Activated CD8-positive, alpha-beta T cell treated with anti-CD3 and anti-CD28 coated beads, Interleukin-2, amount 10 ng/mL, durations not matched to agents 7 days and 5 days (primary cell): ENCODE results near the gene NOXO1. TPM values are rescaled to one million over a fixed set of nuclear protein-coding genes. Genes with fewer than 3 reads are reported as not detected.

Experiments
- ATAC-seq: fragments of 150-1000 bp; cut with Tn5 transposase; one replicate; pipeline ENCODE4 v1.10.0; 2021; ENCODE audit warnings: moderate library complexity
- CTCF ChIA-PET: fragments of 350-600 bp; sonication (Branson Sonifier 250); formaldehyde crosslinking; loops from one replicate; lab custom pipeline; 2021; ENCODE audit warnings: antibody characterized with exemption; lab: Charles Lee
- POLR2A ChIA-PET: fragments of 350-600 bp; sonication (Branson Sonifier 250); formaldehyde crosslinking; loops from one replicate; lab custom pipeline; 2021; ENCODE audit warnings: antibody characterized with exemption; lab: Charles Lee
- DNase-seq: peaks from one replicate; pipeline ENCODE4 v3.0.0-alpha.2; 2020
- H3K27ac Mint-ChIP-seq: one replicate; pipeline ENCODE4 v1.8.0; 2021; ENCODE audit warnings: mild to moderate bottlenecking, mixed read lengths
- H3K27me3 Mint-ChIP-seq: one replicate; pipeline ENCODE4 v1.8.0; 2021; ENCODE audit warnings: low read depth, mixed read lengths
- H3K36me3 Mint-ChIP-seq: one replicate; pipeline ENCODE4 v1.8.0; 2021; ENCODE audit warnings: low read depth, mixed read lengths
- H3K4me1 Mint-ChIP-seq: one replicate; pipeline ENCODE4 v1.8.0; 2021; ENCODE audit warnings: low read depth, mixed read lengths
- H3K4me3 Mint-ChIP-seq: one replicate; pipeline ENCODE4 v1.8.0; 2021; ENCODE audit warnings: mild to moderate bottlenecking, mixed read lengths
- H3K9me3 Mint-ChIP-seq: one replicate; pipeline ENCODE4 v1.8.0; 2022; ENCODE audit warnings: mixed read lengths; ENCODE audit not compliant: insufficient read depth
- total RNA-seq, 2 experiments: library from RNA; stranded (reverse); gene quantifications; one replicate each; pipeline ENCODE4 v1.2.3, GENCODE V29; 2021

Gene NOXO1
- total RNA-seq, 2 experiments from 2014 or later: not detected

DNA sequence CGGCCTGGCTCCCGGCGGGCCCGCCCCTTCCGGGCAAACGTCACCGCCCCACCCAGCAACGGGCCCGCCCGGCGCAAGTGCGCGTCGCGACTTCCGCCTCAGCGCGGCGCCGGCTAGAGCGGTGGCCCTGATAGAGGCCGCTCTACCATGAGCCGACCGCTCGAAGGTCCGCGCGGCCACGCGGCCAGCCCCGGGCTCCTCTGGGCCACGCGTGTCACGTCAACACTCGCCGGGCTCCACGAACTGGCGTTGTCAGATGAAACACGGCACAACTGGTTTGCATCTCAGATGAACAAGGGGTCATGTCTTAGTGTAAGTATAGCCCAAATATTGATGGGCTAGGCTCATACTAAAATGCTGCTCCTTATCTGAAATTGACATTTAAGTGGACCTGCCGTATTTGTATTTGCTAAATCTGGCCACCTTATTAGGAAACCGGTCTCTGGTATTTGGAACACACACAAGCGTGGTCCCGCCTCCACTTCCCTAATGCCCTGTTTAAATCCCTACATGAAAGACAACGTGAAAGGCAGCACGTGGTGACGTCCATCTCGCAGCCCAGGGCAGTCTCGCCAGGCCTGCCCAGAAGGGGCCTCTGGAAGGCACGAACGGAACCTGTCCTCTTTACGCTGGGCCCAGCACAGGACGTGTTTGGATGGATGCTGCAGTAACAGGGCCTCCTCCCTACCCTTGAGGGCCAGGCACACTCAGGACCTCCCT lies 28.7 kb upstream of the NOXO1 start, which contains the start of gene ZNF598:
TSS of gene ZNF598 (minus strand) at position 31 of the 720 bp plus-strand sequence.
- no peaks in the 10 kb centered on the region for H3K9me3 Mint-ChIP-seq
- ATAC-seq: peak; percentile 92
- H3K4me1 Mint-ChIP-seq: peaks cover 35% of the 10 kb centered on the region
- ChIA-PET CTCF (no interaction called here), POLR2A (interaction anchor here (1.2 kb wide), 1 partner anchor 17 kb away, joined by 4 read pairs; no protein-coding TSS in a partner anchor)
- peak; percentile 83 for DNase-seq
- peak within 1 kb of the TSS; percentile 90 for H3K27ac Mint-ChIP-seq
- peaks cover 24% of the 10 kb centered on the region for H3K36me3 Mint-ChIP-seq
- peak within 1 kb of the TSS; percentile 84 for H3K4me3 Mint-ChIP-seq
- no peaks in the 10 kb centered on the region for H3K27me3 Mint-ChIP-seq

DNA sequence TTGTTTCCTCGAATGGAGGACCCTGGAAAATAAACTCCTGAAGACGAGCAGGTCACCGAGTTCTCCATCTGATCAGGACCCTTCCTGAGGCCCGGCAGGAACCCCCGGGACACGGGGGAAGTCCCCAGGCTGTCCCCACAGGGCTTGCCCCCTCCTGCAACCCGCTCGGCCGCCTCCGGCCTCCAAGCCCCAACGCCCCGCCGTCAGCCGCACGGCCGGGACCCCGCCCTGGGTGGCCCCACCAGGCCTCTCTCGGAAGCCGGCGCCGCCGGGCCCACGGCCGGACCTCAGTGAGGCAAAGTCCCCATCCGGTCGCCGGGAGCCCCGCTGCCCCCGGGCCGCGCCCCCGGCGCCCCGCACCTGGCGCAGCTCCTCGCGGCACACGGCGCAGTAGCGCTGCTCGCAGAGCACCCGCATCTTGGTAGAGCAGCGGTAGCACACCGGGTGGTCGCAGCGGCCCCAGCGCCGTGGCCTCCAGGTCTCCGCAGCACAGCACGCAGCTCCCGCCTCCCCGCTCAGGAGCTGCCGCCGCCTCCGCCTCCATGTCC lies 28.0 kb upstream of the NOXO1 start:
- Mint-ChIP-seq H3K27ac (peak overlapping the region; percentile 88), H3K36me3 (peaks cover 26% of the 10 kb centered on the region), H3K27me3 (no peaks in the 10 kb centered on the region), H3K9me3 (no peaks in the 10 kb centered on the region), H3K4me1 (peaks cover 37% of the 10 kb centered on the region), H3K4me3 (peak overlapping the region; percentile 84)
- DNase-seq: peak; percentile 33
- peak; percentile 59 for ATAC-seq
- CTCF ChIA-PET: interaction anchor here (0.7 to 2.5 kb wide), 3 partner anchors 13 to 142 kb away, joined by 3 to 12 read pairs (median 3); no protein-coding TSS in a partner anchor
- POLR2A ChIA-PET: interaction anchor here (0.6 to 2.2 kb wide), 7 partner anchors 16 to 197 kb away, joined by 3 to 16 read pairs (median 4); partner anchors contain the start of genes NTHL1, TRAF7 and TSC2

DNA sequence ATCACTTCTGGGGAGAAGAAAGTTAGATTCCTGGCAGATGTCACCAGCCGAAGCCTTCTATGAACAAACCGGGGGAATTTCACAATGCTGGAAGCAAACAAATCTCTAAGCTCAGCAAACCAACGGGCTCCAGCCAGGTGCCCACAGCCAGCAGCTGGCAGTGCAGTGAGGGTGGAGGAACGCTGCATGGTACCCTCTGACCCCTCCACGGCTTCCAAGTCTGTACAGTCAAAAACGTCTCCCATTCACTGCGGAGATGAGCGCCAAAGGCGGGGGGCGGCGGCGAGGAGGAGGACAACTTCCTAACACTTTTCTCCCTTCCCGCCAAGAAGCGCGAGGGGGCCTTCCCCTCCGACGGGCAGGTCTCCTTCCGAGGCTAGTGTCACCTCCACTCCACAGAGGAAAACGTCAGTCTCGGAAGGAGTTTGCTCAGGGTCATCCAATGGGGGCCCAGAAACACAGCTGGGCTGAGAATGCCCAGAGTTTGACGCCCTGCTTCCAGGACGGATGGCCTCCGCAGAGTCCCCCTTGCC lies 27.4 kb upstream of the NOXO1 start:
- ChIA-PET POLR2A (interaction anchor here (0.6 to 2.2 kb wide), 7 partner anchors 16 to 198 kb away, joined by 3 to 16 read pairs (median 4); partner anchors contain the start of genes NTHL1, TRAF7 and TSC2), CTCF (interaction anchor here (0.7 to 2.5 kb wide), 6 partner anchors 8 to 143 kb away, joined by 3 to 12 read pairs (median 4); no protein-coding TSS in a partner anchor)
- Mint-ChIP-seq H3K36me3 (peaks cover 26% of the 10 kb centered on the region), H3K27me3 (no peaks in the 10 kb centered on the region), H3K4me3 (peak overlapping the region; percentile 84), H3K4me1 (peaks cover 41% of the 10 kb centered on the region), H3K9me3 (no peaks in the 10 kb centered on the region), H3K27ac (peak overlapping the region; percentile 88)
- DNase-seq (peak; percentile 59), ATAC-seq (peak; percentile 7)

DNA sequence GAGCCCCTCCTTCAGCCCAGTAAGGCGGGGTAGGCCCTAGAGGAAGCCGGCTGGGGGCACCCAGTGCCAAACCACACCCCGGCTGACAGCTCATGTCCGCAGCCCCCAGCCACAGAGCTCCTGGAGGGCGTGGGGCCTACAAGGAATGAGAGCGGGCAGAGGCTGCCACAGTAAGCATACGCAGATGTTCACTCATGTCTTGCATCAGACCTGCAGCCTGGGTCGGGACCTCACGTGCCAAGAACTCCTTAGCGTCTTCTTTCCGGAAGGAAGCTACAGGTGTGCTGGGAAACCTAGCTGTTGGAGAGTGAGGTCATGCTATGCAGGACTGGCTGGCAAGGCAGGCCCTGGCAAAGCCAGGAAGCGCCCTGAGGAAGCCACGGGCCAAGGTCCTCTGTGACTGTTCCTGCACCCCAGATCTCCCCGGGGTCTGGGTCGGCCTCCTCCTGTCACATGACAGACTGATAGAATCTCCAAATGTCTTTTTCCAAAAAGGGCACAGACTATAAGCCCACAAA lies 26.8 kb upstream of the NOXO1 start:
- ChIA-PET POLR2A (interaction anchor here (1.1 to 2.2 kb wide), 3 partner anchors 40 to 198 kb away, joined by 3 to 16 read pairs (median 5); partner anchors contain the start of genes NTHL1, TRAF7 and TSC2), CTCF (interaction anchor here (0.7 to 2.5 kb wide), 6 partner anchors 8 to 147 kb away, joined by 3 to 12 read pairs (median 4); no protein-coding TSS in a partner anchor)
- peak overlapping the region; percentile 88 for H3K27ac Mint-ChIP-seq
- H3K4me1 Mint-ChIP-seq: peaks cover 41% of the 10 kb centered on the region
- H3K4me3 Mint-ChIP-seq: peak overlapping the region; percentile 84
- no peak for ATAC-seq
- no peaks in the 10 kb centered on the region for H3K27me3 Mint-ChIP-seq
- H3K36me3 Mint-ChIP-seq: peaks cover 26% of the 10 kb centered on the region
- DNase-seq: peak; percentile 47
- no peaks in the 10 kb centered on the region for H3K9me3 Mint-ChIP-seq

DNA sequence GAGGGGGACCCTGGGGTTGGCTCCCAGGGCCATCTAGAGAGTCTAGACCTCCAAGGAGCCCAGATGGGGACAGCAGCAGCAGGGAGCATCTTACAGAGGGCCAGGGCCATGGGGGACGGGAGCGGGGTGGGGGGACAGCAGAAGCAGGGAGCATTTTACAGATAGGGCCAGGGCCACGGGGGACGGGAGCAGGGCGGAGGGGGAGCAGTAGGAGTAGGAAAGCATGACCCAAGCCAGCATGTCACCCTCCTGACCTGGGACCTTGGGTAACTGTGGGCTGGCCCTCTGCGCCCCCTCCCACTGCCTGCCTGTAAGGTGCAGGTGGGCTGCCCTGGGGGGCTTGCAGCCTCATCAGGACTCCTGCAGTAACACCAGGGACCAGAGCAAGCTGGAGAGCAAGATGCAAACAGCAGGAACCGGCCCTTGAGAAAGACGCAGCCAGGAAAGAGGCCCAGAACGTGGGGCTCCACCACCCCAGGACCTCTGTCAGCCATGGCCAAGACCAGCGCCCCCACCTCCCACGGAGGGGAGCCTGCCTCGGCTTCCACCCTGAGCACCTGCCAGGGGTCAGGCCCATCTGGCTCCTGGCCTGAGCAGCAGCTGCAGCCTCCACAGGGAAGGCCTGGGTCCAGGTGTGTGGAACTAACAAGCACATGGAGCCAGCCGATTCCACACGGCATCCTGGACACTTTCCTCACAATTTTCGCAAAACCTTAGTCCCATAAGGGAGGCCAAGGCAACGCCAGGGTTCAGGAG lies 26.0 kb upstream of the NOXO1 start:
- no peak for ATAC-seq
- Mint-ChIP-seq H3K27ac (peak overlapping the region; percentile 88), H3K4me1 (peaks cover 41% of the 10 kb centered on the region), H3K27me3 (no peaks in the 10 kb centered on the region), H3K9me3 (no peaks in the 10 kb centered on the region), H3K4me3 (peak overlapping the region; percentile 84), H3K36me3 (peaks cover 29% of the 10 kb centered on the region)
- ChIA-PET POLR2A (interaction anchor here (2.2 kb wide), 1 partner anchor 40 kb away, joined by 5 read pairs; the partner anchor contains the start of genes NTHL1 and TSC2), CTCF (interaction anchor here (0.7 to 2.5 kb wide), 6 partner anchors 9 to 148 kb away, joined by 3 to 12 read pairs (median 4); no protein-coding TSS in a partner anchor)
- DNase-seq: no peak

DNA sequence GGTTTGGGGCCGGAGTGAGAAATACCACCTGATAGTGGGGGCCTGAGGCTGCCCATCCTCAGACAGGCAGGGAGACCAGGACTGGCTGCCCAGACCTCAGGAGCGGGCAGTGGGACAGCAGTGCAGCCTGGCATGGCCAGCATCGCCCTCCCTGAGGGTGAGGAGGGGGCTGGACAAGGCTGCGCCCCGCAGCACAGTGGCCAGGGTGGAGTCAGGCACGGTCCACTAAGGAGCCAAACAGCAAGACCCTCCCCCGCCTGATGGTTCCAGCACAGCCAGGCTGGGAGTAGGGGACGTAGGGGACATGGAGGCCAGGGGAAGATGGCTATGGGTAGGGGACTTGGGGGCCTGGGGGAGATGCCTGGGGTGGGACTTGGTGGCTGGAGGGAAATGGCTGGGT lies 25.0 kb upstream of the NOXO1 start:
- ATAC-seq: no peak
- Mint-ChIP-seq H3K27me3 (no peaks in the 10 kb centered on the region), H3K36me3 (peaks cover 32% of the 10 kb centered on the region), H3K4me3 (peak overlapping the region; percentile 10), H3K4me1 (peaks cover 41% of the 10 kb centered on the region), H3K27ac (peak overlapping the region; percentile 74), H3K9me3 (no peaks in the 10 kb centered on the region)
- ChIA-PET CTCF (no interaction called here), POLR2A (no interaction called here)
- no peak for DNase-seq

DNA sequence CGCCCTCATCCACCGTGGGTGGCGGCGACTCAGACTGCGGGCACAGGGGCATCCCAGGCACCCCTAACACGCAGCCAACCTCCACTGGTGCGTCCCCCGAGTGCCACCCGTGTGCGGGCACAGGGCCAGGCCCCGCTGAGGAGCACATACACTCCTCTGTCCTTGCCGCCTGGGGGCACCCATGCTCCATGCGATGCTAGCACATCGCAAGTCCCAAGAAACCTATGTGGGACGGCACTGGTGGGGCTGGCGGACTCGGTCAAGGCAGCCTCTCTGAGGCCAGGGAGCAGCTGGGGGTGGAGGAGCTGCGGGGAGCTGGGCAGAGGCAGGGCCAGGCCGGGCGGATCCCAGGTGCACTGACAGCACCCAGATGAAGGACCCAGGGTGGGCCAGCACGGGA lies 24.4 kb upstream of the NOXO1 start:
- Mint-ChIP-seq H3K36me3 (peaks cover 37% of the 10 kb centered on the region), H3K27me3 (no peaks in the 10 kb centered on the region), H3K4me3 (no peak overlapping the region), H3K9me3 (no peaks in the 10 kb centered on the region), H3K27ac (peak overlapping the region; percentile 74), H3K4me1 (peaks cover 41% of the 10 kb centered on the region)
- POLR2A ChIA-PET: interaction anchor here (0.5 kb wide), 1 partner anchor 35 kb away, joined by 3 read pairs; no protein-coding TSS in a partner anchor
- DNase-seq (no peak), ATAC-seq (no peak)
- CTCF ChIA-PET: interaction anchor here (2.3 kb wide), 1 partner anchor 134 kb away, joined by 41 read pairs; no protein-coding TSS in a partner anchor

DNA sequence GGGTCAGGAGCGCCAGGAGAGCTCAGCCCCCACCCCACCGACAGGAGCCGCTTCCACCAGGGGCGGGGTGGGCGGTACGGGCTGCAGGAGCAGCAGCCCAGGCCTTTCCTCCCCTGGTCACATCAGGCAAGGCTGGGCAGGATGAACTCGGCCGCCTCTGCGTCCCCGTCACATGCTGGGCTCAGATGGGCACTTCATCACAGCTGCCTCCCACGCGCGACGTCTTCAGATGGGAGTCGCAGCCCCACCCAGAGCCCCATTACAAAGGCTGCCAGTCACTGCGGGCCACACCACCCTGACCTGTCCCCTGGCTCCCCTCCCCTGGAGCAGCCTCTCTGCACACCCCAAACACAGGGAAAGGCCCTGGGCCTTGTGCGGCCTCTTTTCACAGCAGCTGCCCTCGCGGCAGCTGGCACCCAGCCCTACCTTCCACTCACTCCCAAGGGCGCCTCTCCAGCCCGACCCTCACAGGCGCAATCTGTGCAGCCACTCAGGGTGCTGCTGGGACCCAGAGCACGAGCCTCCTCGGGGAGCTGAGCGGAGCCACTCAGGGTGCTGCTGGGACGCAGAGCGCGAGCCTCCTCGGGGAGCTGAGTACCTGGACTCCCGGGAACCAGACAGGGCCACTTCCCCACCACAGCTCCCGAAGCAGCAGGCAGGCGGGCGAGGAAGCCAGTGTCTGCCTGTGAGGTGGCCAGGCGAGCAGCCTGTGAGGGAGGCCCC lies 23.7 kb upstream of the NOXO1 start:
- H3K36me3 Mint-ChIP-seq: peaks cover 37% of the 10 kb centered on the region
- H3K27me3 Mint-ChIP-seq: no peaks in the 10 kb centered on the region
- DNase-seq: no peak
- ChIA-PET CTCF (interaction anchor here (0.9 to 3.1 kb wide), 11 partner anchors 9 to 157 kb away, joined by 3 to 41 read pairs (median 10); partner anchors contain the start of genes NOXO1, PKD1, TBL3 and TRAF7), POLR2A (interaction anchor here (0.5 to 1.4 kb wide), 3 partner anchors 34 to 150 kb away, joined by 3 to 6 read pairs (median 5); partner anchors contain the start of genes RPS2 and TRAF7)
- ATAC-seq: no peak
- H3K9me3 Mint-ChIP-seq: no peaks in the 10 kb centered on the region
- peaks cover 35% of the 10 kb centered on the region for H3K4me1 Mint-ChIP-seq
- no peak overlapping the region for H3K4me3 Mint-ChIP-seq
- H3K27ac Mint-ChIP-seq: no peak overlapping the region

DNA sequence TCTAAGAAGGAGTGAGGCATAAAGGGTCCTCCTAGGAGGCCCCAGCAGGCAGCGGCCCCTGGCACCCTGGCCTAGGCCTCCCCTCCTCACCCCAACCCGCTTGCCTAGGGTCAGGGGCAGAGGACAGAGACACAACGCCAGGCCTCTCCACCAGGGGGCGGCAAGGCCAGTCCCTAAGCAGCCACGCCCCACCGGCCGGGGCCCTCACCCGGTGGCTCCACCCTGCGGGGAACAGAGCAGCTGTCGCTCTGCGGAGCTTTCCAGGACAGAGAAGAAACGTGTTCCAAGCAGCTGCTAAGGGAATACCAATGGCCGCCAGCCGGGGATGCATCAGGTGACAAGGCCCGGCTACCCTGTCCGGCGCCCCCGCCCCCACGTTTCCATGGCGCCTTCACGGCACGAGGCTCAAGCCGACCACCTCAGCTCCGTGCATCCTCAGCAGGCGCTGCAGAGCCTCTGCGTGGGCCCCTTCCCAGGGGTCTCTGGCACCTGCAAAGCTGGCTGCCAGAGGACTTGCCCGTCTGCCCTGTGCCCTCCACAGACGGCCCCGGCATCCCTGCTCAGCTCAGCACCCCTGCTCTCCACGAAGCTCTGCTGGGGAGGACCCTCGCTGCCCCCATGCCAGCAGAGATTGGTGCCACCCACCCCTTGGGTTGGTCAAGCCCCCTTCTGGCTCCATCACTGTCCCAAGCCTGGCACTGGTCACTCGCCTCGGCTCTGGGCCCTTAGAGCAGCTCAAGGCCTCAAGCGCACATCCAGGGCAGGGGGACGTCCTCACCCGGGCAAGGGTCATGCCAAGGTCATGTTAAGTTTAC lies 22.8 kb upstream of the NOXO1 start:
- peak; percentile 92 for ATAC-seq
- Mint-ChIP-seq H3K27ac (no peak overlapping the region), H3K36me3 (peaks cover 37% of the 10 kb centered on the region), H3K27me3 (no peaks in the 10 kb centered on the region), H3K4me3 (no peak overlapping the region), H3K4me1 (peaks cover 35% of the 10 kb centered on the region), H3K9me3 (no peaks in the 10 kb centered on the region)
- CTCF ChIA-PET: interaction anchor here (0.6 to 3.1 kb wide), 25 partner anchors 8 to 177 kb away, joined by 3 to 41 read pairs (median 5); partner anchors contain the start of genes FAHD1, GFER, HAGH and MSRB1
- POLR2A ChIA-PET: interaction anchor here (0.6 to 1.4 kb wide), 5 partner anchors 39 to 970 kb away, joined by 3 to 6 read pairs (median 3); partner anchors contain the start of genes RPS2 and TRAF7
- peak; percentile 91 for DNase-seq
